B cell (primary cell): Measurements from ENCODE around the gene RHCG. TPM values are rescaled to one million over a fixed set of nuclear protein-coding genes. Genes with fewer than 3 reads are reported as not detected.

Source experiments
- ATAC-seq: fragments of 200-7000 bp; cut with Tn5 transposase; one replicate; pipeline ENCODE4 v1.10.0; 2021; ENCODE audit warnings: low read depth, mild to moderate bottlenecking, moderate number of reproducible peaks, moderate library complexity
- CTCF ChIA-PET: fragments of 350-600 bp; sonication (Branson Sonifier 250); formaldehyde crosslinking; loops from one replicate; lab custom pipeline; 2021; ENCODE audit warnings: antibody characterized with exemption, inconsistent platforms; lab: Charles Lee
- POLR2A ChIA-PET: fragments of 350-600 bp; sonication (Branson Sonifier 250); formaldehyde crosslinking; loops from one replicate; lab custom pipeline; 2021; ENCODE audit warnings: antibody characterized with exemption; lab: Charles Lee
- DNase-seq: peaks from one replicate; pipeline ENCODE4 v3.0.0; 2013
- H2AFZ ChIP-seq: 2 replicates; pipeline ENCODE4 v1.6.1; 2012; ENCODE audit warnings: mild to moderate bottlenecking, low read depth, low read length; ENCODE audit not compliant: insufficient read depth, poor library complexity, severe bottlenecking
- H3K27ac ChIP-seq, 2 donors: 1 replicate in 1 of 2; 2 replicates in 1 of 2; pipeline ENCODE4 v1.5.1; 2012 to 2013; ENCODE audit warnings: low read length in 2 of 2, mild to moderate bottlenecking in 2 of 2, moderate library complexity in 1 of 2
- H3K27me3 ChIP-seq, 4 experiments: fragments of 200-600 bp in 1 of 4; sonication (generic) in 1 of 4; replicated peaks in 1 of 4; 1 replicate in 2 of 4; 2 replicates in 2 of 4; pipeline versions ENCODE4 v1.6.1 to v1.7.0; 2013 to 2016; ENCODE audit warnings: low read length in 3 of 4, mild to moderate bottlenecking in 2 of 4, mixed read lengths in 1 of 4, moderate library complexity in 1 of 4; ENCODE audit not compliant: insufficient read depth in 4 of 4, control insufficient read depth in 3 of 4; ENCODE audit errors: control extremely low read depth in 1 of 4
- H3K36me3 ChIP-seq, 2 experiments: replicated peaks in 1 of 2; 1 replicate in 1 of 2; 2 replicates in 1 of 2; pipeline versions ENCODE4 v1.6.1 to v1.7.1; 2013; ENCODE audit warnings: low read length in 1 of 2; ENCODE audit not compliant: insufficient read depth in 2 of 2, control insufficient read depth in 1 of 2; ENCODE audit errors: control extremely low read depth in 1 of 2, extremely low read depth in 1 of 2
- H3K4me1 ChIP-seq, 2 donors: fragments of 200-600 bp in 1 of 2; sonication (generic) in 1 of 2; 1 replicate in 1 of 2; 2 replicates in 1 of 2; pipeline versions ENCODE4 v1.5.1 to v1.6.1; 2013 to 2017; ENCODE audit warnings: low read length in 2 of 2; ENCODE audit not compliant: control insufficient read depth in 2 of 2, insufficient read depth in 2 of 2
- H3K4me2 ChIP-seq: replicated peaks from 2 replicates; pipeline ENCODE3; 2012; ENCODE audit warnings: mild to moderate bottlenecking, low read depth, low read length; ENCODE audit not compliant: poor library complexity, severe bottlenecking
- H3K4me3 ChIP-seq, 5 experiments: fragments of 200-600 bp in 1 of 5; sonication (generic) in 1 of 5; 1 replicate in 3 of 5; 2 replicates in 2 of 5; pipeline versions ENCODE4 v1.5.1 to v1.7.0; 2011 to 2016; ENCODE audit warnings: low read length in 4 of 5, mild to moderate bottlenecking in 4 of 5, low read depth in 2 of 5, control low read depth in 1 of 5, moderate library complexity in 1 of 5; ENCODE audit not compliant: insufficient read depth in 1 of 5; ENCODE audit errors: control extremely low read depth in 1 of 5, extremely low read depth in 1 of 5
- H3K79me2 ChIP-seq: fragments of 200-600 bp; sonication (generic); one replicate; pipeline ENCODE4 v1.6.0; 2016; ENCODE audit warnings: low read length; ENCODE audit not compliant: control insufficient read depth, insufficient read depth
- H3K9ac ChIP-seq: fragments of 200-600 bp; sonication (generic); 2 replicates; pipeline ENCODE4 v1.6.1; 2017; ENCODE audit warnings: mild to moderate bottlenecking, low read length, moderate library complexity
- H3K9me3 ChIP-seq, 3 donors: one replicate each; pipeline versions ENCODE4 v1.6.1 to v1.7.1; 2013; ENCODE audit warnings: low read length in 2 of 3; ENCODE audit not compliant: control insufficient read depth in 2 of 3, insufficient read depth in 1 of 3; ENCODE audit errors: control extremely low read depth in 1 of 3
- H4K20me1 ChIP-seq: 2 replicates; pipeline ENCODE4 v1.6.0; 2012; ENCODE audit warnings: mild to moderate bottlenecking, low read length; ENCODE audit not compliant: insufficient read depth, control insufficient read depth, poor library complexity, severe bottlenecking
- H3K27ac Mint-ChIP-seq: one replicate; pipeline ENCODE4 v1.8.0; 2021; ENCODE audit warnings: mixed read lengths
- H3K27me3 Mint-ChIP-seq: one replicate; pipeline ENCODE4 v1.8.0; 2021; ENCODE audit warnings: mixed read lengths
- H3K4me1 Mint-ChIP-seq: one replicate; pipeline ENCODE4 v1.8.0; 2021; ENCODE audit warnings: mixed read lengths
- H3K4me3 Mint-ChIP-seq: one replicate; pipeline ENCODE4 v1.8.0; 2021; ENCODE audit warnings: mixed read lengths
- H3K9me3 Mint-ChIP-seq: one replicate; pipeline ENCODE4 v1.8.0; 2022; ENCODE audit warnings: mixed read lengths; ENCODE audit not compliant: insufficient read depth
- EZH2 ChIP-seq: IDR thresholded peaks from 2 replicates; pipeline ENCODE4 v1.6.1; 2012; ENCODE audit warnings: borderline replicate concordance, low read depth, mild to moderate bottlenecking, moderate library complexity, low read length; ENCODE audit not compliant: insufficient read depth, poor library complexity, severe bottlenecking
- WGBS: methylation state at CpG from one replicate; pipeline ENCODE4 v1.1.5; 2013; ENCODE audit warnings: missing lambda C conversion rate; ENCODE audit not compliant: insufficient coverage; 5-methylcytosine and 5-hydroxymethylcytosine counted together
- intact Hi-C: fragments of 100-400 bp; cut with micrococcal nuclease; formaldehyde crosslinking; loops from one replicate; pipeline ENCODE4 v1.10.0; 2022
- polyA plus RNA-seq: library from polyadenylated mRNA; depleted of rRNA; stranded (reverse); fragments of >200 nt; gene quantifications from 2 replicates; pipeline ENCODE4 v1.2.3, GENCODE V29; 2012
- total RNA-seq, 2 donors: library from RNA; stranded (reverse); fragments of 120-200 nt in 1 of 2; gene quantifications; 1 replicate in 1 of 2; 2 replicates in 1 of 2; pipeline versions ENCODE4 v1.2.3 to v1.2.4, GENCODE V29; 2013 to 2022
- TF ChIP-seq, protein P1 (sequence below): fragments of 200-600 bp; IDR thresholded peaks from one replicate; pipeline ENCODE4 v1.8.0; 2022; ENCODE audit warnings: antibody characterized with exemption, mild to moderate bottlenecking

Gene RHCG
- total and polyA plus RNA-seq, 2 donors (not counting 1 experiment from before 2014, with no cell fraction given): not detected

GRCh38 chr15:89494031-89494430 is 2.4 kb downstream of the RHCG start:
- peaks cover 10 to 17% of the 10 kb centered on the region in 2 donors for H3K4me1 ChIP-seq
- no peak for DNase-seq
- H4K20me1 ChIP-seq: no peaks in the 10 kb centered on the region
- intact Hi-C loops: no loop called here
- peaks cover 0 to 12% (median 0%) of the 10 kb centered on the region in 3 donors for H3K9me3 ChIP-seq
- CTCF ChIA-PET: no interaction called here
- H3K27ac ChIP-seq: no peak overlapping the region
- no peak overlapping the region for H3K27ac Mint-ChIP-seq
- peaks cover 54% of the 10 kb centered on the region for H3K27me3 Mint-ChIP-seq
- H3K4me2 ChIP-seq: no peak overlapping the region
- peaks cover 8% of the 10 kb centered on the region for H3K4me1 Mint-ChIP-seq
- TF ChIP-seq, protein P1, sequence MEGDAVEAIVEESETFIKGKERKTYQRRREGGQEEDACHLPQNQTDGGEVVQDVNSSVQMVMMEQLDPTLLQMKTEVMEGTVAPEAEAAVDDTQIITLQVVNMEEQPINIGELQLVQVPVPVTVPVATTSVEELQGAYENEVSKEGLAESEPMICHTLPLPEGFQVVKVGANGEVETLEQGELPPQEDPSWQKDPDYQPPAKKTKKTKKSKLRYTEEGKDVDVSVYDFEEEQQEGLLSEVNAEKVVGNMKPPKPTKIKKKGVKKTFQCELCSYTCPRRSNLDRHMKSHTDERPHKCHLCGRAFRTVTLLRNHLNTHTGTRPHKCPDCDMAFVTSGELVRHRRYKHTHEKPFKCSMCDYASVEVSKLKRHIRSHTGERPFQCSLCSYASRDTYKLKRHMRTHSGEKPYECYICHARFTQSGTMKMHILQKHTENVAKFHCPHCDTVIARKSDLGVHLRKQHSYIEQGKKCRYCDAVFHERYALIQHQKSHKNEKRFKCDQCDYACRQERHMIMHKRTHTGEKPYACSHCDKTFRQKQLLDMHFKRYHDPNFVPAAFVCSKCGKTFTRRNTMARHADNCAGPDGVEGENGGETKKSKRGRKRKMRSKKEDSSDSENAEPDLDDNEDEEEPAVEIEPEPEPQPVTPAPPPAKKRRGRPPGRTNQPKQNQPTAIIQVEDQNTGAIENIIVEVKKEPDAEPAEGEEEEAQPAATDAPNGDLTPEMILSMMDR: no peak
- no peak for TF ChIP-seq EZH2
- POLR2A ChIA-PET: no interaction called here
- H3K79me2 ChIP-seq: no peaks in the 10 kb centered on the region
- peaks cover 0 to 49% (median 27%) of the 10 kb centered on the region in 4 experiments for H3K27me3 ChIP-seq
- no peak for ATAC-seq
- WGBS: 85% methylated on average over 2 of the region's 3 CpGs
- no peak overlapping the region for H3K4me3 ChIP-seq
- no peak overlapping the region for H3K9ac ChIP-seq
- H3K4me3 Mint-ChIP-seq: no peak overlapping the region
- H3K36me3 ChIP-seq: no peaks in the 10 kb centered on the region
- H2AFZ ChIP-seq: no peak overlapping the region
- H3K9me3 Mint-ChIP-seq: no peaks in the 10 kb centered on the region

DNA sequence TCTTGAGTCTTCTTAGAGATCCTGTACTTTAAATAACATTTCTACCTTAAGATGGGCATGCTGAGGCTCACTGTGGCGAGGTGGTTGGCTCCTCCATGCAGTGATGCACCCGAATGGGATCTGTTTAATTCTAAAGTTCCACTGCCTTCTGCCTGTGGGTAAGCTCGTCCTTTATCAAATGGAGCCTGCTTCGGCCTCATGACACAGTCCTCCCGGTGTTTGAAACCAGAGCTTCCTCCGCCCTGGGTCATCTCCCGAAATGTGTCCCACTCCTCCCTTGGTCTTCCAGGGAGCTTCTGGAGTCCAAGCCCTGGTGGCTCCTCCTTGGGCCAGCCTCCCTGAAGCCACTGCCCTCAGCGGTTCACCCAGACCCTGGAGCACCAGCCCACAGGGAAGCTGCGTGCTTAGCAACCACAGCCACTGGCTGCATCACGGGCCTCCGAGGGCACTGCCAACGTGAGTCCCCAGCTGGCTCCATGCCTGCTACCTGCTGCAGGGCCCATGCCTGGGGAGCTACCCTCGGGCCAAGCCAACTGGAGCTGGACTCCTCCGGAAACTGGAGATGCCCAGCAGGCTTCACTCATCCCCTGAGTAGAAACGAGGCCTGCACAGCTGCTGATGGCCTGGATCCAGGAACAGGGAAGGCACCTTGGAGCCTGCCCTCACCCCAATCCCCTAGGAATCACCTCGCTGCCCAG is 3.3 kb downstream of the RHCG start:
- Histone ChIP-seq H3K36me3 (no peaks in the 10 kb centered on the region), H3K27ac (no peak overlapping the region), H4K20me1 (no peaks in the 10 kb centered on the region), H3K4me1 (peaks cover 10 to 17% of the 10 kb centered on the region in 2 donors), H3K9me3 (peaks cover 0 to 12% (median 0%) of the 10 kb centered on the region in 3 donors), H3K27me3 (peaks cover 0 to 47% (median 25%) of the 10 kb centered on the region in 4 experiments), H2AFZ (no peak overlapping the region), H3K9ac (no peak overlapping the region), H3K79me2 (no peaks in the 10 kb centered on the region), H3K4me2 (no peak overlapping the region), H3K4me3 (no peak overlapping the region)
- ChIA-PET CTCF (interaction anchor here (1.3 kb wide), 1 partner anchor 9 kb away, joined by 5 read pairs; no protein-coding TSS in a partner anchor), POLR2A (no interaction called here)
- WGBS: 85% methylated on average over 15 of the region's 16 CpGs
- ATAC-seq: no peak
- no peak for TF ChIP-seq EZH2
- TF ChIP-seq, protein P1: no peak
- Mint-ChIP-seq H3K4me3 (no peak overlapping the region), H3K27me3 (peaks cover 51% of the 10 kb centered on the region), H3K9me3 (no peaks in the 10 kb centered on the region), H3K27ac (no peak overlapping the region), H3K4me1 (peaks cover 8% of the 10 kb centered on the region)
- no peak for DNase-seq
- intact Hi-C loops: no loop called here
